Esophagus squamous epithelium (tissue), 4 donors: ENCODE data around the gene TMEM167B.

Experiments used
- POLR2A ChIP-seq, 4 donors: fragments of 450-650 bp; IDR thresholded peaks; one replicate each; pipeline ENCODE4 v1.6.1; 2017; ENCODE audit warnings: antibody characterized with exemption in 4 of 4, mild to moderate bottlenecking in 4 of 4, moderate library complexity in 3 of 4
- TF ChIP-seq, protein P1 (sequence below), 6 experiments: fragments of 450-650 bp in 4 of 6; fragments of 200-600 bp in 2 of 6; sonication (generic) in 2 of 6; IDR thresholded peaks; one replicate each; pipeline ENCODE4 v1.5.1; 2016 to 2019; ENCODE audit warnings: antibody characterized with exemption in 6 of 6, mild to moderate bottlenecking in 4 of 6, moderate library complexity in 4 of 6

- TF ChIP-seq, protein P1, sequence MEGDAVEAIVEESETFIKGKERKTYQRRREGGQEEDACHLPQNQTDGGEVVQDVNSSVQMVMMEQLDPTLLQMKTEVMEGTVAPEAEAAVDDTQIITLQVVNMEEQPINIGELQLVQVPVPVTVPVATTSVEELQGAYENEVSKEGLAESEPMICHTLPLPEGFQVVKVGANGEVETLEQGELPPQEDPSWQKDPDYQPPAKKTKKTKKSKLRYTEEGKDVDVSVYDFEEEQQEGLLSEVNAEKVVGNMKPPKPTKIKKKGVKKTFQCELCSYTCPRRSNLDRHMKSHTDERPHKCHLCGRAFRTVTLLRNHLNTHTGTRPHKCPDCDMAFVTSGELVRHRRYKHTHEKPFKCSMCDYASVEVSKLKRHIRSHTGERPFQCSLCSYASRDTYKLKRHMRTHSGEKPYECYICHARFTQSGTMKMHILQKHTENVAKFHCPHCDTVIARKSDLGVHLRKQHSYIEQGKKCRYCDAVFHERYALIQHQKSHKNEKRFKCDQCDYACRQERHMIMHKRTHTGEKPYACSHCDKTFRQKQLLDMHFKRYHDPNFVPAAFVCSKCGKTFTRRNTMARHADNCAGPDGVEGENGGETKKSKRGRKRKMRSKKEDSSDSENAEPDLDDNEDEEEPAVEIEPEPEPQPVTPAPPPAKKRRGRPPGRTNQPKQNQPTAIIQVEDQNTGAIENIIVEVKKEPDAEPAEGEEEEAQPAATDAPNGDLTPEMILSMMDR (IDR thresholded peaks at IDR 0.05) = no peak
- no peak for TF ChIP-seq POLR2A (IDR thresholded peaks at IDR 0.05)
Observed at GRCh38 chr1:109095631-109096030, 5.1 kb downstream of the TMEM167B start.
